ENCODE results near the gene HES4. TPM values are rescaled to one million over a fixed set of nuclear protein-coding genes. Genes with fewer than 3 reads are reported as not detected.

The HES4 gene
- total RNA-seq, 3 donors from 2014 or later (not counting 1 experiment from before 2014, with no cell fraction given), result 15.4 to 35.5 (median 28.9) TPM

GRCh38 chr1:971751-972506 is 28.0 kb downstream of the HES4 start:
- H3K27ac Mint-ChIP-seq, result no peak overlapping the region
- DNase-seq, result no peak
- Histone ChIP-seq H3K4me1 (ENCODE audit: control insufficient read depth, insufficient read depth, low read length) (peaks cover 19% of the 10 kb centered on the region), H3K27ac (ENCODE audit: low read length) (no peak overlapping the region), H3K27me3 (ENCODE audit: control insufficient read depth, insufficient read depth, low read length) (peaks cover 13% of the 10 kb centered on the region), H3K4me3 (ENCODE audit: low read length) (no peak overlapping the region), H3K36me3 (ENCODE audit: control insufficient read depth, insufficient read depth, low read length) (no peaks in the 10 kb centered on the region), H3K9me3 (ENCODE audit: control insufficient read depth, insufficient read depth, low read length) (no peaks in the 10 kb centered on the region)
- WGBS (ENCODE audit: insufficient coverage), result 83% methylated on average over 34 of the region's 34 CpGs
- H3K36me3 Mint-ChIP-seq, result no peaks in the 10 kb centered on the region
- H3K4me3 Mint-ChIP-seq, result no peak overlapping the region
- H3K27me3 Mint-ChIP-seq (ENCODE audit: low read depth in 2 of 2), result peaks cover 0 to 20% of the 10 kb centered on the region in 2 donors
- intact Hi-C loops (cut with micrococcal nuclease), result no loop called here
- peaks cover 0 to 8% of the 10 kb centered on the region in 2 donors for H3K4me1 Mint-ChIP-seq
- H3K9me3 Mint-ChIP-seq, result no peaks in the 10 kb centered on the region
- TF ChIP-seq, protein P1, sequence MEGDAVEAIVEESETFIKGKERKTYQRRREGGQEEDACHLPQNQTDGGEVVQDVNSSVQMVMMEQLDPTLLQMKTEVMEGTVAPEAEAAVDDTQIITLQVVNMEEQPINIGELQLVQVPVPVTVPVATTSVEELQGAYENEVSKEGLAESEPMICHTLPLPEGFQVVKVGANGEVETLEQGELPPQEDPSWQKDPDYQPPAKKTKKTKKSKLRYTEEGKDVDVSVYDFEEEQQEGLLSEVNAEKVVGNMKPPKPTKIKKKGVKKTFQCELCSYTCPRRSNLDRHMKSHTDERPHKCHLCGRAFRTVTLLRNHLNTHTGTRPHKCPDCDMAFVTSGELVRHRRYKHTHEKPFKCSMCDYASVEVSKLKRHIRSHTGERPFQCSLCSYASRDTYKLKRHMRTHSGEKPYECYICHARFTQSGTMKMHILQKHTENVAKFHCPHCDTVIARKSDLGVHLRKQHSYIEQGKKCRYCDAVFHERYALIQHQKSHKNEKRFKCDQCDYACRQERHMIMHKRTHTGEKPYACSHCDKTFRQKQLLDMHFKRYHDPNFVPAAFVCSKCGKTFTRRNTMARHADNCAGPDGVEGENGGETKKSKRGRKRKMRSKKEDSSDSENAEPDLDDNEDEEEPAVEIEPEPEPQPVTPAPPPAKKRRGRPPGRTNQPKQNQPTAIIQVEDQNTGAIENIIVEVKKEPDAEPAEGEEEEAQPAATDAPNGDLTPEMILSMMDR (IDR thresholded peaks at IDR 0.05), result no peak
- no peak for ATAC-seq

- Histone ChIP-seq H3K4me3 (ENCODE audit: low read length) (no peak overlapping the region), H3K4me1 (ENCODE audit: control insufficient read depth, insufficient read depth, low read length) (peaks cover 22% of the 10 kb centered on the region), H3K36me3 (ENCODE audit: control insufficient read depth, insufficient read depth, low read length) (no peaks in the 10 kb centered on the region), H3K27me3 (ENCODE audit: control insufficient read depth, insufficient read depth, low read length) (peaks cover 13% of the 10 kb centered on the region), H3K27ac (ENCODE audit: low read length) (no peak overlapping the region), H3K9me3 (ENCODE audit: control insufficient read depth, insufficient read depth, low read length) (no peaks in the 10 kb centered on the region)
- TF ChIP-seq, protein P1 (IDR thresholded peaks at IDR 0.05), result no peak
- Mint-ChIP-seq H3K4me1 (peaks cover 0 to 7% of the 10 kb centered on the region in 2 donors), H3K27ac (no peak overlapping the region), H3K9me3 (no peaks in the 10 kb centered on the region), H3K36me3 (no peaks in the 10 kb centered on the region), H3K4me3 (no peak overlapping the region), H3K27me3 (ENCODE audit: low read depth in 2 of 2) (peaks cover 0 to 20% of the 10 kb centered on the region in 2 donors)
- intact Hi-C loops (cut with micrococcal nuclease), result no loop called here
- no peak for ATAC-seq
- no peak for DNase-seq
- WGBS (ENCODE audit: insufficient coverage), result 49% methylated on average over 39 of the region's 42 CpGs
Observed at GRCh38 chr1:970973-971730, 28.7 kb downstream of the HES4 start.

- Mint-ChIP-seq H3K27me3 (ENCODE audit: low read depth in 2 of 2) (peaks cover 0 to 13% of the 10 kb centered on the region in 2 donors), H3K4me1 (no peaks in the 10 kb centered on the region), H3K27ac (no peak overlapping the region), H3K36me3 (no peaks in the 10 kb centered on the region), H3K9me3 (no peaks in the 10 kb centered on the region), H3K4me3 (no peak overlapping the region)
- Histone ChIP-seq H3K36me3 (ENCODE audit: control insufficient read depth, insufficient read depth, low read length) (no peaks in the 10 kb centered on the region), H3K4me3 (ENCODE audit: low read length) (no peak overlapping the region), H3K27ac (ENCODE audit: low read length) (no peak overlapping the region), H3K27me3 (ENCODE audit: control insufficient read depth, insufficient read depth, low read length) (peaks cover 13% of the 10 kb centered on the region), H3K9me3 (ENCODE audit: control insufficient read depth, insufficient read depth, low read length) (no peaks in the 10 kb centered on the region), H3K4me1 (ENCODE audit: control insufficient read depth, insufficient read depth, low read length) (peaks cover 21% of the 10 kb centered on the region)
- intact Hi-C loops (cut with micrococcal nuclease), result no loop called here
- ATAC-seq (no peak), DNase-seq (no peak)
- TF ChIP-seq, protein P1 (IDR thresholded peaks at IDR 0.05), result no peak
- 33% methylated on average over 33 of the region's 33 CpGs for WGBS (ENCODE audit: insufficient coverage)
Observed at GRCh38 chr1:970242-970972, 29.5 kb downstream of the HES4 start.

Data from natural killer cell (primary cell).